ENCODE measurements around the gene YIPF5. TPM values are rescaled to one million over a fixed set of nuclear protein-coding genes. Genes with fewer than 3 reads are reported as not detected.

YIPF5 gene
- total RNA-seq, 2 donors from 2014 or later = 44.6 to 60.5 TPM

- no peak for TF ChIP-seq CTCF (IDR thresholded peaks at IDR 0.05)
- H3K27me3 ChIP-seq = no peaks in the 10 kb centered on the region
- intact Hi-C loops (cut with DNase I) = no loop called here
- no peak overlapping the region for H3K9ac ChIP-seq (ENCODE audit: low read depth in 2 of 2, low read length in 2 of 2)
- DNase-seq = no peak
- no peaks in the 10 kb centered on the region for H3K4me1 ChIP-seq
- no peaks in the 10 kb centered on the region for H3K9me3 ChIP-seq
- H3K27ac ChIP-seq = no peak overlapping the region
- H3K4me3 ChIP-seq = no peak overlapping the region
- no peaks in the 10 kb centered on the region for H3K36me3 ChIP-seq
These were observed 8.8 kb upstream of the YIPF5 start for GRCh38 chr5:144179226-144179625.

GRCh38 chr5:144177548-144177947 lies 7.1 kb upstream of the YIPF5 start:
- Histone ChIP-seq H3K9ac (ENCODE audit: low read depth in 2 of 2, low read length in 2 of 2) (no peak overlapping the region), H3K27me3 (no peaks in the 10 kb centered on the region), H3K27ac (no peak overlapping the region), H3K4me3 (no peak overlapping the region), H3K4me1 (no peaks in the 10 kb centered on the region), H3K36me3 (no peaks in the 10 kb centered on the region), H3K9me3 (no peaks in the 10 kb centered on the region)
- intact Hi-C loops (cut with DNase I) = no loop called here
- no peak for DNase-seq
- no peak for TF ChIP-seq CTCF (IDR thresholded peaks at IDR 0.05)

GRCh38 chr5:144173766-144174165 lies 3.3 kb upstream of the YIPF5 start:
- no peaks in the 10 kb centered on the region for H3K27me3 ChIP-seq
- no peak overlapping the region for H3K9ac ChIP-seq (ENCODE audit: low read depth in 2 of 2, low read length in 2 of 2)
- no peaks in the 10 kb centered on the region for H3K9me3 ChIP-seq
- intact Hi-C loops (cut with DNase I) = no loop called here
- no peak overlapping the region for H3K4me3 ChIP-seq
- no peak for TF ChIP-seq CTCF (IDR thresholded peaks at IDR 0.05)
- no peaks in the 10 kb centered on the region for H3K36me3 ChIP-seq
- H3K4me1 ChIP-seq = peaks cover 8% of the 10 kb centered on the region
- no peak overlapping the region for H3K27ac ChIP-seq
- no peak for DNase-seq

GRCh38 chr5:144169904-144170275 lies 569 bp downstream of the YIPF5 start:
- Histone ChIP-seq H3K4me1 (peaks cover 8% of the 10 kb centered on the region), H3K27ac (peak overlapping the region; percentile 71), H3K36me3 (no peaks in the 10 kb centered on the region), H3K4me3 (peak overlapping the region; percentile 77), H3K9me3 (no peaks in the 10 kb centered on the region), H3K9ac (ENCODE audit: low read depth in 2 of 2, low read length in 2 of 2) (peak overlapping the region; percentile 80 to 84), H3K27me3 (no peaks in the 10 kb centered on the region)
- no peak for DNase-seq
- intact Hi-C loops (cut with DNase I) = no loop called here
- no peak for TF ChIP-seq CTCF (IDR thresholded peaks at IDR 0.05)

GRCh38 chr5:144167998-144168397 lies 2.5 kb downstream of the YIPF5 start:
- Histone ChIP-seq H3K27ac (no peak overlapping the region), H3K27me3 (no peaks in the 10 kb centered on the region), H3K9ac (ENCODE audit: low read depth in 2 of 2, low read length in 2 of 2) (no peak overlapping the region), H3K36me3 (no peaks in the 10 kb centered on the region), H3K4me1 (peaks cover 8% of the 10 kb centered on the region), H3K9me3 (no peaks in the 10 kb centered on the region), H3K4me3 (no peak overlapping the region)
- intact Hi-C loops (cut with DNase I) = no loop called here
- no peak for TF ChIP-seq CTCF (IDR thresholded peaks at IDR 0.05)
- no peak for DNase-seq

GRCh38 chr5:144166696-144167095 lies 3.8 kb downstream of the YIPF5 start:
- no peaks in the 10 kb centered on the region for H3K36me3 ChIP-seq
- H3K9me3 ChIP-seq = no peaks in the 10 kb centered on the region
- no peak overlapping the region for H3K27ac ChIP-seq
- no peak overlapping the region for H3K4me3 ChIP-seq
- no peaks in the 10 kb centered on the region for H3K27me3 ChIP-seq
- peaks cover 8% of the 10 kb centered on the region for H3K4me1 ChIP-seq
- intact Hi-C loops (cut with DNase I) = no loop called here
- TF ChIP-seq CTCF (IDR thresholded peaks at IDR 0.05) = no peak
- no peak for DNase-seq
- H3K9ac ChIP-seq (ENCODE audit: low read depth in 2 of 2, low read length in 2 of 2) = no peak overlapping the region
